VCaP (cell line): ENCODE data around the gene VTCN1.
A peak's percentile ranks its signal among the peaks of the same experiment; 100 is the strongest.

Source experiments
- H3K27ac ChIP-seq: fragments of 450-650 bp; 2 replicates; pipeline ENCODE4 v1.5.1; 2017
- TF ChIP-seq, protein P1 (sequence below): fragments of 450-650 bp; conservative IDR thresholded peaks from 2 replicates; pipeline ENCODE4 v1.5.1; 2017; ENCODE audit warnings: mild to moderate bottlenecking, moderate library complexity

Gene VTCN1

DNA sequence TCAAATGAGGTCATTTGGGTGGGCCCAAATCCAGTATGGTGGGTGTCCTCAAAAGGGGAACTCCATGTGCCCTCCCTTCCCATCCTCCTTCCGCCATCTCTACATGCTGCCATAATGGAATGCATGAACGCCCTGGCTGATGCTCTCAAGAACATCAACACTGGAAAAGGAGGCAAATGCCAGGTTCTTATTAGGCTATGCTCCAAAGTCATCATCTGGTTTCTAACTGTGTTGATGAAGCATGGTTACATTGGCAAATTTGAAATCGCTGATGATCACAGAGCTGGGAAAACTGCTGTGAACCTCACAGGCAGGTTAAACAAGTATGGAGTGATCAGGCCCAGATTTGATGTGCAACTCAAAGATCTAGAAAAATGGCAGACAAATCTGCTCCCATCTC is 72.6 kb downstream of the VTCN1 start:
- no peak overlapping the region for H3K27ac ChIP-seq

DNA sequence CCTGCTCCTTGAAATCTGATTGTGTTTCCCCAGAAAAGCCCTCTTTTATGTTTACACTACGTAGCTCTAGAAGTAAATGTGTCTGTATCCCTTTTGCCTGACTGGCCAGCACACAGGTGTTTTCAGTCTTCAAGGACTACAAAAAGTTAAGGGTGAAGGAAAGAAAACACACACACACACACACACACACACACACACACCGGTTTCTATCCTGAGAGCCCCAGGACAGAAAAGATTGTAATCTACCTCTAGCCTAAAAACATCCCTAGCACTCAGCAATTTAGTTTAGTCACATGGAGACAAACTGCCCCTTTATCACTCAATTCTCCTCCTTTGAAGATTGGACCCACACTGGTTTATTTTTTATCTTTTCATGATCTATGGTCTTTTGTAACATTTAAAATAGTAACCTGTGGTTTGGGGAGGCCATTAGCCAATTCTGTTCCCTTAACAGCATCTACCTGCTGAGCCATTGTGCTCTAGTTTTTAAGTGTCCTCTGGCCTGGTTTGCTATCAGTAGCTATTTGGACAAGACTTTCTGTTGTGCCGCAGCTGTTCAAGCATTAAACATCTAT is 73.4 kb downstream of the VTCN1 start:
- H3K27ac ChIP-seq = no peak overlapping the region
- TF ChIP-seq, protein P1, sequence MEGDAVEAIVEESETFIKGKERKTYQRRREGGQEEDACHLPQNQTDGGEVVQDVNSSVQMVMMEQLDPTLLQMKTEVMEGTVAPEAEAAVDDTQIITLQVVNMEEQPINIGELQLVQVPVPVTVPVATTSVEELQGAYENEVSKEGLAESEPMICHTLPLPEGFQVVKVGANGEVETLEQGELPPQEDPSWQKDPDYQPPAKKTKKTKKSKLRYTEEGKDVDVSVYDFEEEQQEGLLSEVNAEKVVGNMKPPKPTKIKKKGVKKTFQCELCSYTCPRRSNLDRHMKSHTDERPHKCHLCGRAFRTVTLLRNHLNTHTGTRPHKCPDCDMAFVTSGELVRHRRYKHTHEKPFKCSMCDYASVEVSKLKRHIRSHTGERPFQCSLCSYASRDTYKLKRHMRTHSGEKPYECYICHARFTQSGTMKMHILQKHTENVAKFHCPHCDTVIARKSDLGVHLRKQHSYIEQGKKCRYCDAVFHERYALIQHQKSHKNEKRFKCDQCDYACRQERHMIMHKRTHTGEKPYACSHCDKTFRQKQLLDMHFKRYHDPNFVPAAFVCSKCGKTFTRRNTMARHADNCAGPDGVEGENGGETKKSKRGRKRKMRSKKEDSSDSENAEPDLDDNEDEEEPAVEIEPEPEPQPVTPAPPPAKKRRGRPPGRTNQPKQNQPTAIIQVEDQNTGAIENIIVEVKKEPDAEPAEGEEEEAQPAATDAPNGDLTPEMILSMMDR = no peak

More for the DNA sequence above, 72.6 kb downstream of the VTCN1 start:
- TF ChIP-seq, protein P1 = no peak

DNA sequence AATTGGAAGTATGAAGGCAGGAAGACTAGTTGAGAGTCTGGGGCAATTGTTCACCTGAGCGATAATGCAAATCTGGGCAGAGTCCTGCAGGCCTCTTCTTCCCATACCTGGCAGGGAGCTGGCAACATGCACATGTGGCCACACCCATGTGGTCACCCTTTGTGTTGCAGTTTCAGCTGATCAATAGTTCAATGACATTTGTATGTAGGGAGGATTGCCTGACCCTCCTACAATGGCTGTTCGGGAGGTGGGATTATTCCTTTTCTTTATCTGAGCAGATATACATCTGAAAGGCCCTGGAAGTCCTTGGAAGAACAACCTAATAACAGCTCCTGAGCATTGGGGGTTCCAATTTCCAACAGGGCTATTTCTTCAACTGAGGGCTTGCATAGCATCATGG is 74.0 kb downstream of the VTCN1 start:
- TF ChIP-seq, protein P1 = no peak
- no peak overlapping the region for H3K27ac ChIP-seq

DNA sequence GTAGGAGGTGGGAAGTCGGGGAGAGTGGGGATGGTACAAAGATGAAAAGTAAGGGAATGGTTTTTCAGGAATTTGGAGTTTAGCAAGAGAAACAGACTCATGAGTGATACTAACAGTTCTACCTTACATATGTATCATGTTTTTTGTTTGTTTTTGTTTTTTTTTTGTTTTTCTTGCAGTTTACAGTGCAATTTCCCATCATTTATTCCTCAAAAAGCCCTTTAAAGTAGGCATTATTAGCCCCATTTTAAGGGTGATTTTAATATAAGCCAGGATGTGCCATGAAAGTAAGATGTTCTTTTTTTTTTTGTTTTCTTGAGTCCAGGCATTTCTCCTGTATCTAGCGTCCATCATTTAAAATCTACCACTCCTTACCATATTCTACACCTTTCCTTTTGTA is 75.4 kb downstream of the VTCN1 start:
- no peak overlapping the region for H3K27ac ChIP-seq
- TF ChIP-seq, protein P1 = no peak

DNA sequence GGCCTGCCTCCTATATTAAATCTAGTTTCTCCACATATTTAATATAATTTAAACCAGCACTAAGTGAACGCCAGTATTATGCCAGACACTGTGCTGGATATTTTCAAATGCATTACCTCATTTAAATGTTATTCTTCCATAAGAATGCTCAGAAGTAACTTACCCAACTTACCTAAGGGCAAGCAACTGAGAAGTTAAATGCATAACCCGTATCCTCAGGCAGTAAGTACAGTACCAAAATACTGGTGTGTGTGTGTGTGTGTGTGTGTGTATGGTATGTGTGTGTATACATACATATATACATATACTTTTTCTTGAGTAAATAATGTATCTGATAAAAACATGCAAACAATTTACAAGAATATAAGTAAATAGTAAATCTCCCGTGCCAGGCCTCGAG is 80.2 kb downstream of the VTCN1 start:
- no peak overlapping the region for H3K27ac ChIP-seq
- TF ChIP-seq, protein P1 = no peak

DNA sequence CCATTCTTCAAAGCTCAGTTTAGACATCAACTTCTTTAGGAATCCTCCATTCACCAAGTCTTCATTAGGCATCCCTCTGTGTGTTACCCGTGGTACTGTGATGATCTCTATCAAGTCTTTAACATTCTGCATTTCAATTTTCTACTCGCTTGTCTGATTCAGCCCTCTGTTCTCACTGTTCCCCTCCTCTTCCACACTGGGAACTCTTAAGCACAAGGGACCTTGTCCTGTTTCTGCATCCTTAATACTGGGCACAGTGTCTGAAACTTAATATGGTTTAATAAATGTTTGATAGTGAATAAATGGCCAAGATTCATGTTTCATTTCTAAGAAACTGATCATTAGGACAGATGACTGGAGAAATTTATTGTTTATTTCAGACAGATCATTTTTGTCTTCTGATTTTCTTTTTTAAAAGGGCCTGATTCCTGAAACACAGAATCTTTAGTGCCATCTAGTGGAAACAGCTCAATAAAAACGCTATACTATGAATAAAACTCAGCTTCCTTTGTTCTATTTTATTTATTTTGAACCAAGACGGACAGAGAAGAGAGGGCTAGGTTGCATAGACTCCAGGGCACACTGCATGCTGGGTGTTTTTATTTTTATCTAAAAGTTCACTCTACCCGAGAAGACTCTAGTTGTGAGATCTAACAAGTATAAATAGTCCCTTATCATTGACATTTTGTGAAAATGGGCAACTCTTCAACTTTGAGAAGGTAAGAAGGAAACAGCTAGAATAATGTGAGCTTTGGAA is 82.2 kb downstream of the VTCN1 start:
- TF ChIP-seq, protein P1 = peak; percentile 75
- H3K27ac ChIP-seq = peak overlapping the region; percentile 33

DNA sequence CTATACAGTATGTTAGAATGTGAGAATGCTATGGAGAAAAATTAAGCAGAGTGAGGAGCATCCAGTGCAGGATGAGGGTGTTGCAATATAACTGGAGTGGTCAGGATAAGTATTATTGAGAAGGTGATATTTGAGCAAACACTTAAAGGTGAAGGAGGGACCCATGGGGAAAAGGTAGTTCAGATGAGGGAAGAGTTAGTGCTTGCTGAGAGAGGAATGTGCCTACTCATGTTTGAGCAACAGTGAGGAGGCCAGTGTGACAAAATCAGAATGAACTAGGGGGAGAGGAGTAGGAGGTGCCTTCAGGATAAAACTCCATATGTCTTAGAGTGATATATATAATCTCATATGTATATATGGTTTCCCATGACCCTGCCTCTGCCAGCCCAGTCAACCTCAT is 82.9 kb downstream of the VTCN1 start:
- TF ChIP-seq, protein P1 = no peak
- H3K27ac ChIP-seq = peak overlapping the region; percentile 33; the same call in 1 of the 2 replicates
